Erythroblast (primary cell): Measurements from ENCODE around the gene TCF4.

ENCODE experiments used
- DNase-seq, 2 experiments: peaks; one replicate each; lab custom pipeline; 2025; lab: John Stamatoyannopoulos, UW
- GATA1 ChIP-seq: IDR thresholded peaks from 2 replicates; pipeline ENCODE4 v1.6.1; 2011; ENCODE audit warnings: low read depth, mild to moderate bottlenecking, control low read depth, low read length, moderate library complexity
- POLR2A ChIP-seq: IDR thresholded peaks from 2 replicates; pipeline ENCODE4 v1.6.1; 2011; ENCODE audit warnings: mild to moderate bottlenecking, low read length

Gene TCF4

GRCh38 chr18:55243255-55243654, 344.7 kb downstream of the TCF4 start:
- DNase-seq, result no peak
- TF ChIP-seq GATA1 (no peak), POLR2A (no peak)

- DNase-seq, result no peak
- TF ChIP-seq POLR2A (no peak), GATA1 (no peak)
Observed at GRCh38 chr18:55240978-55241377, 347.0 kb downstream of the TCF4 start.

- no peak for TF ChIP-seq POLR2A
- no peak for TF ChIP-seq GATA1
- DNase-seq, result no peak
Observed at GRCh38 chr18:55239740-55240139, 348.3 kb downstream of the TCF4 start.

- DNase-seq, result no peak
Observed at GRCh38 chr18:55237660-55238059, 350.3 kb downstream of the TCF4 start.

GRCh38 chr18:55236150-55236931, 351.7 kb downstream of the TCF4 start:
- TF ChIP-seq POLR2A, result no peak
- no peak for TF ChIP-seq GATA1
- no peak for DNase-seq

More at GRCh38 chr18:55237660-55238059, 350.3 kb downstream of the TCF4 start:
- TF ChIP-seq POLR2A (no peak), GATA1 (no peak)

- TF ChIP-seq GATA1 (no peak), POLR2A (no peak)
- no peak for DNase-seq
Observed at GRCh38 chr18:55235094-55235461, 352.9 kb downstream of the TCF4 start.

- TF ChIP-seq GATA1 (no peak), POLR2A (no peak)
- DNase-seq, result peak; percentile 83 to 90
Observed at GRCh38 chr18:55234366-55235093, 353.5 kb downstream of the TCF4 start.

GRCh38 chr18:55233857-55234256, 354.1 kb downstream of the TCF4 start:
- no peak for DNase-seq
- TF ChIP-seq GATA1, result no peak
- TF ChIP-seq POLR2A, result no peak

- TF ChIP-seq POLR2A (no peak), GATA1 (no peak)
- DNase-seq, result no peak
Observed at GRCh38 chr18:55232506-55232905, 355.5 kb downstream of the TCF4 start.

GRCh38 chr18:55229682-55230081, 358.3 kb downstream of the TCF4 start:
- no peak for TF ChIP-seq POLR2A
- no peak for TF ChIP-seq GATA1
- no peak for DNase-seq

- no peak for TF ChIP-seq POLR2A
- TF ChIP-seq GATA1, result no peak
- no peak for DNase-seq
Observed at GRCh38 chr18:55228707-55229106, 359.3 kb downstream of the TCF4 start.

GRCh38 chr18:55228191-55228590, 359.8 kb downstream of the TCF4 start:
- TF ChIP-seq POLR2A (no peak), GATA1 (no peak)
- DNase-seq, result no peak

GRCh38 chr18:55227771-55228170, 360.2 kb downstream of the TCF4 start:
- TF ChIP-seq POLR2A (no peak), GATA1 (no peak)
- DNase-seq, result no peak

- no peak for TF ChIP-seq POLR2A
- TF ChIP-seq GATA1, result no peak
- no peak for DNase-seq
Observed at GRCh38 chr18:55226044-55226443, 361.9 kb downstream of the TCF4 start.

- TF ChIP-seq GATA1 (no peak), POLR2A (no peak)
- no peak for DNase-seq
Observed at GRCh38 chr18:55224086-55224625, 363.8 kb downstream of the TCF4 start.
